DOHH2 (cell line): ENCODE results near the gene RAE1.

Source experiments
- CTCF ChIP-seq: fragments of 200-600 bp; sonication (generic); IDR thresholded peaks from one replicate; pipeline ENCODE4 v1.5.1; 2014; ENCODE audit warnings: antibody characterized with exemption, mild to moderate bottlenecking, low read depth, low read length; ENCODE audit not compliant: poor library complexity, severe bottlenecking
- EZH2phosphoT487 ChIP-seq: fragments of 200-600 bp; sonication (generic); IDR thresholded peaks from 2 replicates; pipeline ENCODE4 v1.6.1; 2017; ENCODE audit warnings: borderline replicate concordance, mild to moderate bottlenecking, antibody characterized with exemption, low read length, moderate library complexity, mixed read lengths

GRCh38 chr20:57346477-57346876 is 4.6 kb upstream of the RAE1 start:
- TF ChIP-seq CTCF (peak; percentile 81), EZH2phosphoT487 (no peak)
